OCI-LY3 (cell line): ENCODE data around the gene ERC2.

Experiments
- H2AFZ ChIP-seq: fragments of 200-600, 300-600 bp; shearing (Covaris generic); 2 replicates; pipeline ENCODE4 v1.6.0; 2014; ENCODE audit warnings: antibody characterized with exemption, low read depth, low read length
- H3K27ac ChIP-seq: fragments of 200-600, 300-600 bp; sonication (generic); 2 replicates; pipeline ENCODE4 v1.5.1; 2014; ENCODE audit warnings: mild to moderate bottlenecking, low read length, moderate library complexity, mixed read lengths
- H3K27me3 ChIP-seq: fragments of 200-600, 300-600 bp; sonication (generic); 2 replicates; pipeline ENCODE4 v1.6.1; 2014; ENCODE audit warnings: low read depth, low read length, mixed read lengths
- H3K36me3 ChIP-seq: fragments of 200-600, 300-600 bp; sonication (generic); replicated peaks from 2 replicates; pipeline ENCODE3; 2014; ENCODE audit warnings: low read depth, low read length, mixed read lengths
- H3K4me1 ChIP-seq: fragments of 300-600, 200-600 bp; sonication (generic); 2 replicates; pipeline ENCODE4 v1.6.1; 2014; ENCODE audit warnings: low read length, mixed read lengths
- H3K4me2 ChIP-seq: fragments of 200-600, 300-600 bp; sonication (generic); 2 replicates; pipeline ENCODE4 v1.6.1; 2014; ENCODE audit warnings: low read length, mixed read lengths
- H3K4me3 ChIP-seq: fragments of 300-600, 200-600 bp; sonication (generic); 2 replicates; pipeline ENCODE4 v1.5.1; 2014; ENCODE audit warnings: antibody characterized with exemption, mild to moderate bottlenecking, low read length, moderate library complexity
- H3K79me2 ChIP-seq: fragments of 300-600, 200-600 bp; shearing (Covaris generic); 2 replicates; pipeline ENCODE4 v1.6.1; 2014; ENCODE audit warnings: mild to moderate bottlenecking, low read length, mixed read lengths
- H3K9ac ChIP-seq: fragments of 300-600, 200-600 bp; shearing (Covaris generic); 2 replicates; pipeline ENCODE4 v1.6.0; 2014; ENCODE audit warnings: mild to moderate bottlenecking, low read length, moderate library complexity
- H3K9me3 ChIP-seq: fragments of 200-600, 300-600 bp; shearing (Covaris generic); 2 replicates; pipeline ENCODE4 v1.6.1; 2014; ENCODE audit warnings: low read length, mixed read lengths; ENCODE audit not compliant: insufficient read depth
- H4K20me1 ChIP-seq: fragments of 200-600, 300-600 bp; sonication (generic); 2 replicates; pipeline ENCODE4 v1.6.1; 2016; ENCODE audit warnings: low read length, mixed read lengths; ENCODE audit not compliant: insufficient read depth
- CTCF ChIP-seq: fragments of 200-600, 300-600 bp; sonication (generic); IDR thresholded peaks from 2 replicates; pipeline ENCODE4 v1.5.1; 2014; ENCODE audit warnings: antibody characterized with exemption, low read length, low read depth
- EZH2phosphoT487 ChIP-seq: fragments of 200-600 bp; shearing (Covaris generic); IDR thresholded peaks from 2 replicates; pipeline ENCODE4 v1.6.1; 2018; ENCODE audit warnings: antibody characterized with exemption, mixed run types, low read depth

The ERC2 gene

DNA sequence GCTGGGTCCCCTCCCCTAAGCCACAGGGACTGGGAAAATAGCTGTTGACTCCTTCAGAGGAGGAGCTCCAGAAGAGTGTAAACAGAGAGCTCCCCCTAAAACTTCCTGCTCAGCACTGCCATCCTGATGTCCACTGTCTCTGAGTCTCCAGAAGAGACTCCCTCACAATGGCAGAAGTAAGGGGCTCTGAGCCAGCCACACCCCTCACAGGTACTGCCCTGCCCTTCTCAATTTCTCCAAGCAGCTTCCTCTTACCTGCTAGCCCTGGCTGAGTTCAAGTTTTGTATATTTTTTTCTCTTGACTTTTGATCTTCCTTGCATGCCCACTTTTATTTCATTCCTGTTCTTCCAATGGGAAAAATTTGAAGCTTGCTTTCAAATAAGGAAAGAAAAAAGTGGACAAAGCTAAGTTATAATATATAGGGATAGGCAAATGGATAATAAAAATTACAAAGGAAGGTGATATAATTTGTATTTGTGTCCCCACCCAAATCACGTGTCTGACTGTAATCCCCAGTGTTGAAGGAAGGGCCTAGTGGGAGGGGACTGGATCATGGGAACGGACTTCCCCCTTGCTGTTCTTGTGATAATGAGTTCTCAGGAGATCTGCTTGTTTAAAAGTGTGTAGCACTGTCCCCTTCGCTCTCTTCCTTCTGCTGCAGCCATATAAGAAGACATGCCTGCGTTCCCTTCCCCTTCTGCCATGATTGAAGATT is 539.0 kb downstream of the ERC2 start:
- TF ChIP-seq CTCF (no peak), EZH2phosphoT487 (no peak)
- Histone ChIP-seq H3K9me3 (no peaks in the 10 kb centered on the region), H3K27me3 (peaks cover 17% of the 10 kb centered on the region; the same call in 1 of the 2 replicates), H3K4me2 (no peak overlapping the region), H3K27ac (no peak overlapping the region), H3K4me1 (no peaks in the 10 kb centered on the region), H3K9ac (no peak overlapping the region), H3K79me2 (no peaks in the 10 kb centered on the region), H3K36me3 (no peaks in the 10 kb centered on the region), H3K4me3 (no peak overlapping the region), H2AFZ (no peak overlapping the region), H4K20me1 (no peaks in the 10 kb centered on the region)

- Histone ChIP-seq H3K4me2 (no peak overlapping the region), H3K4me3 (no peak overlapping the region), H3K27me3 (0 out of 2 replicates have a peak, but pooled peaks cover 18% of the 10 kb centered on the region), H3K27ac (no peak overlapping the region), H3K79me2 (no peaks in the 10 kb centered on the region), H2AFZ (no peak overlapping the region), H3K4me1 (peaks cover 14% of the 10 kb centered on the region), H4K20me1 (no peaks in the 10 kb centered on the region), H3K9me3 (no peaks in the 10 kb centered on the region), H3K9ac (no peak overlapping the region), H3K36me3 (no peaks in the 10 kb centered on the region)
- TF ChIP-seq EZH2phosphoT487: no peak
Observed at GRCh38 chr3:55923626-55924025, 544.6 kb downstream of the ERC2 start.

DNA sequence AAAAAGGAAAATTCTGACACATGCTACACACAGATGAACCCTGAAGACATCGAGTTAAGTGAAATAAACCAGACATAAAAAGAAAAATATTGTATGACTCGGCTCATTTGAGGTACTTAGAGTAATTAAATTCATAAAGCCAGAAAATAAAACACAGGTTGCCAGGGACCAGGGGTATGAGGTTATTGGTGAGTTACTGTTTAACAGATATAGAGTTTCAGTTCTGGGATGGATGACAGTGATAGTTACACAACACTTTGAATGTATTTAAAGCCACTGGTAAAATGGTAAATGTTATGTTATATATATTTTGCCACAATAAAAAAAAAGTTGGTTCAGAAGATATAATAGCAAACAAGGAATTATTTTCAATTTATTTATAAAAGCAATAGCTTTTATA is 545.1 kb downstream of the ERC2 start:
- H3K4me3 ChIP-seq: no peak overlapping the region
- no peak overlapping the region for H3K27ac ChIP-seq
- peaks cover 14% of the 10 kb centered on the region for H3K4me1 ChIP-seq
- no peaks in the 10 kb centered on the region for H3K36me3 ChIP-seq
- no peak for TF ChIP-seq CTCF
- TF ChIP-seq EZH2phosphoT487: no peak
- H3K9me3 ChIP-seq: no peaks in the 10 kb centered on the region
- 0 out of 2 replicates have a peak, but pooled peaks cover 18% of the 10 kb centered on the region for H3K27me3 ChIP-seq
- H2AFZ ChIP-seq: no peak overlapping the region
- no peaks in the 10 kb centered on the region for H4K20me1 ChIP-seq
- no peaks in the 10 kb centered on the region for H3K79me2 ChIP-seq
- H3K9ac ChIP-seq: no peak overlapping the region
- H3K4me2 ChIP-seq: no peak overlapping the region

- no peak overlapping the region for H3K4me3 ChIP-seq
- no peak overlapping the region for H3K27ac ChIP-seq
- H3K9me3 ChIP-seq: no peaks in the 10 kb centered on the region
- H3K79me2 ChIP-seq: no peaks in the 10 kb centered on the region
- no peak overlapping the region for H3K9ac ChIP-seq
- H4K20me1 ChIP-seq: no peaks in the 10 kb centered on the region
- H2AFZ ChIP-seq: no peak overlapping the region
- no peaks in the 10 kb centered on the region for H3K36me3 ChIP-seq
- H3K27me3 ChIP-seq: peaks cover 9% of the 10 kb centered on the region; the same call in 1 of the 2 replicates
- no peak overlapping the region for H3K4me2 ChIP-seq
- no peak for TF ChIP-seq EZH2phosphoT487
- no peaks in the 10 kb centered on the region for H3K4me1 ChIP-seq
Observed at GRCh38 chr3:55912880-55913279, 555.4 kb downstream of the ERC2 start.

DNA sequence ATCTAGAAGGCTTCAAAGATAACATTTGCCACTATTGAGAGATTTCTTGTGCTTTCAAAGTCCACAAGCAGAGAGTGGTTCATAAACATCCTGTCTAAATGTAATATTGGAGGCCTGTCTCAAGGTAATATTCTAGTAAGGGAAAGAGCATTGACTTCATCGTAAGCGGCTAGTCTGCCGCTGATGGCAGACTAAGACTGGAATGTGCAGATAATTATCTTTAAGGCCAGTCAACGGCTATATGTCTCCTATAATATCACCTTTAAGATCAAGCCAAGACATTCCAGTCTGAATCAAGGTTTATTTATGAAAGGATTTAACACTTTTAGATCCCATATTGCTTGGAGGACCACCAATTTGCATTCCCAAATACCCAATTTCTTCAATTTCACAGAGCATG is 557.0 kb downstream of the ERC2 start:
- Histone ChIP-seq H3K27me3 (peaks cover 9% of the 10 kb centered on the region; the same call in 1 of the 2 replicates), H3K27ac (no peak overlapping the region), H3K9me3 (no peaks in the 10 kb centered on the region), H3K4me3 (no peak overlapping the region), H3K36me3 (no peaks in the 10 kb centered on the region), H2AFZ (no peak overlapping the region), H3K9ac (no peak overlapping the region), H3K79me2 (no peaks in the 10 kb centered on the region), H3K4me1 (no peaks in the 10 kb centered on the region), H4K20me1 (no peaks in the 10 kb centered on the region), H3K4me2 (no peak overlapping the region)
- TF ChIP-seq CTCF: no peak
- TF ChIP-seq EZH2phosphoT487: no peak
